ENCODE data around the gene JAML.
A peak's percentile ranks its signal among the peaks of the same experiment; 100 is the strongest.

The JAML gene

GRCh38 chr11:118224511-118225188 is at the start of gene JAML:
JAML (minus strand) TSS chr11:118225011; CDS start chr11:118214866, 10,145 bp downstream.
- DNase-seq: no peak

GRCh38 chr11:118274186-118274585 is 49.4 kb upstream of the JAML start:
- DNase-seq: no peak

- DNase-seq: no peak
Measured at GRCh38 chr11:118272001-118272400, 47.2 kb upstream of the JAML start.

GRCh38 chr11:118267486-118267885 is 42.7 kb upstream of the JAML start:
- DNase-seq: no peak

GRCh38 chr11:118265954-118266353 is 41.1 kb upstream of the JAML start:
- DNase-seq: no peak

DNA sequence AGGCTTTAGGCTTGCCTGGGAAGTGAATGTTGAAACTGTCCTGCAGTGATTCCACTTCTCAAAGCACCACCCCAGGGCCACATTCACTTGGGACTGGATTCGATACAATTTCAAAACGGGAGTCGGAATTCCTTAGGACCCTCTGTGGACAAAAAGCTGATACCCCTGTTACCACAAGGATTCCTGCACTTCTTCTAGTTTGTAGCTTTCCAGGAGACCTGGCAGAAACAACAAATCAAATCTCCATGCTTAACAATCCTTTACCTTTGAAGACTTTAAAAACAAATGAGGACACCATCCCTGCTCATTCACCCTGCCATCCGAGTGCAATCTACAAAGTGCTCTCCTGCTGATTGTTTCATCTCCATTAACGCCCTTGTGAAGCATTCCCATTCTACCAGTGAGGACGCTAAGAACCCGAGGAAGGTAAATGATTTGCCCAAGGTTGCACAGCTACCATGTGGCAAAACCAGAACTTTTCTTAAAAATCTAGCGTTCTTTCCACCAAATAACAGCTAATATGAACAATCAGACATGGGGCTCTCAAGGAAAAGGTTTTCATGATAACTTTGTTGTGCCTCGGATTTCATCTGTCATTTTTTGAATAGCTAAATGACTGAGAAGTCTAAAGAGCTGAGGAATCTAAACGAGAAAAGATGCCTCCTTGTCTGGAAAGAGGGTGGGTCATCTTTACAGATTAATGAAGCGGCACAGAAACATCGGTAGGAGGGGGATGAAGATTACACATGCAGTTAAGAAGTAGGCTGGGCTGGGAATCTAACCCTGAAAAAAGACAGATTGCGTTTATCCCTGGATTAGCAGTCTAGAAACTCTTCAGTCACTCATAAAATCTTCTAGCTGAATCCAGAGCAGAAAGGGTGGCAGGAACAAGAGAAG is 40.0 kb upstream of the JAML start:
- DNase-seq: no peak

GRCh38 chr11:118263695-118264568 is 39.1 kb upstream of the JAML start, which contains the start of gene MPZL2:
MPZL2 (minus strand) TSS chr11:118264297; CDS start chr11:118264153, 144 bp downstream.
- DNase-seq: no peak

- no peak for DNase-seq
Measured at GRCh38 chr11:118263112-118263511, 38.3 kb upstream of the JAML start.

DNA sequence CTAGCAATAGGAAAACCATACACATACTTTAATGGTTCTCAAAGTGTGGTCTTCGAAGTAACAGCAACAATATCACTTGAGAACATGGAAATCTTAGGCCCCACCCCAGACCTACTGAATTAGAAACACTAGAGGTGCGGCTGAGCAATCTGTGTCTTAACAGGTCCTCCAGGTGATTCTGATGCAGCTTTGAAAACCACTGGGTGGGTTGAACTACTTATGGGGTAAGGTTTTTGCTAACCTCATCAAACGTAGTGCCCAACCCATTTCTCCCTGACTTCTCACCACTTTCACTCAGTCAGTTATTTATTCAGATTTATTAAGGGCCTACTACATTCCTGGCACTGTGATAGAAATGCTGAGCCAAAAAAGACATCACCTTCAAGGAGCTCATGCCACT is 35.5 kb upstream of the JAML start:
- no peak for DNase-seq

DNA sequence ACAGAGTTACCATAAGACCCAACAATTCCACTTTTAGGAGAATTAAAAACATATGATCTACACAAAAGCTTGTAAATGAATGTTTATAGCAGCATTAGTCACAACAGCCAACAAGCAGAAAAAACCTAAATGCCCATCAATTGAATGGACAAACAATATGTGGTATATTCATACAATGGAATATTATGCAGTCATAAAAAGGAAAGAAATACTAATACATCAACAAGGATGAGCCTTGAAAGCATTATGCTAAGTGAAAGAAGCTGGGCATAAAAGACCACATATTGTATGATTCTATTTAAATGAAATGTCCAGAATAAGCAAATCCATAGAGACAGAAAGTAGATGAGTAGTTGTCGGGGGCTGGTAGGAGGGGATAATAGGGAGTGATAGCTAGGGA is 34.3 kb upstream of the JAML start:
- DNase-seq: no peak

DNA sequence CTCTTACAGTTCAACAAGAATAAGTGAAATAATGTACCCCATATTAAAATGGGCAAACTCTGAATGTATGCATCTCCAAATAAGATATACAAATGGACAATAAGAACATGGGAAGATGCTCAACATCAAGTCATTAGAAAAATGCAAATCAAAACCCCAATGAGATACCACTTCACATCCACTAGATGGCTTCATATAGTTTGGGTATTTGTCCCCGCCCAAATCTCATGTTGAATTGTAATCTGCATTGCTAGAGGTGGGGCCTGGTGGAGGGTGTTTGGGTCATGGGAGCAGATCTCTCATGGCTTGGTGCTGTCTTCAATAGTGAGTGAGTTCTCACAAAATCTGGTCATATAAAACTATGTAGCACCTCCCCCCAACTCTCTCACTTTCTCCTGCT is 33.6 kb upstream of the JAML start:
- no peak for DNase-seq

DNA sequence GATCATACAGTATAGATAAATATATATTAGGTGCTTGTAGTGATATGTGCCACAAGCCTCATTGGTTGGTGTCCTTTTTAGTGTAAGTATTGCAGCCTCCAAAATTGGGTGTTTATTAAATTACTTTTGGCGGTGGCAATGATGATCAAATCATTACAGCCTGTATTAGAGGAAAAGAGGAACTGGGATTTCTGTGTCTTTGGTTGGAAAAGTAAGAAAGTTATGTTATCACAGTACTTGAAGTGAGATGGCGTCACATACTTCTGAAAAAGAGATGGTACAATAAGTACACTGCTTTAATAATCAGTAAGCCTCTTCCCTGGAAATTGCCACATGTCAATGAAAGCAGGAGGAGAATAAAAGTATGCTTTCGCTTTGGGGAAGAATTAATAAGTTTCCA is 27.9 kb upstream of the JAML start:
- no peak for DNase-seq

GRCh38 chr11:118251858-118252652 is 27.2 kb upstream of the JAML start, which contains the start of gene MPZL3:
MPZL3 (minus strand) TSS chr11:118252365; CDS start chr11:118252294, 71 bp downstream.
- DNase-seq: peak; percentile 94

- no peak for DNase-seq
Measured at GRCh38 chr11:118247041-118247440, 22.2 kb upstream of the JAML start.

DNA sequence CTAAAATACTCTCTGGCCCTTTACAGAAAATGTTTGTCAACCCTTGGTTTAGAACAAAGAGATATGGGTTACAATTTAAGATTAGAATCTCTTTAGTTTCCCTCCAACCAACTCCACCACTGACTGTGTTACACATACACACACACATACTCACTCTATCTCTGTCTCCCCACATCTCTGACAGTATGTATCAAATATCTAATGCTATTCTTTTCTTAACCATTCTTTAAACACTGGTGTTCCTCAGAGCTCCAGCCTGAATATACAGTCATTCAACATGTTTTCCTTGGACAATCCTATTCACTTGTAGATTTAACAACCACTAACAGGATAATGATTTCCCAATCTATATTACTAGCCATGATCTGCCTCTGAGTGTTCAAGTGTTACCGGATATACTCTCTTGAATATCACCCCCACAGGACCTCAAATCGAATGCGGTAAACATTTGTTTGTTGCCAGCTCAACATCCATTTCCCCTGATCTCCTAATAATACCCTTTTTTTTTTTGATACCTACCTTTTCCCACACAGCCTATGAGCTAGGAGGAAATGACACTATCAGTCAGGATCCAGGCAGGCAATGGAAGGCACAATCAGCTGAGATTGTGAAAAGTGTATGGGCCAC is 21.2 kb upstream of the JAML start:
- DNase-seq: no peak

- no peak for DNase-seq
Measured at GRCh38 chr11:118243993-118244762, 19.4 kb upstream of the JAML start.

DNA sequence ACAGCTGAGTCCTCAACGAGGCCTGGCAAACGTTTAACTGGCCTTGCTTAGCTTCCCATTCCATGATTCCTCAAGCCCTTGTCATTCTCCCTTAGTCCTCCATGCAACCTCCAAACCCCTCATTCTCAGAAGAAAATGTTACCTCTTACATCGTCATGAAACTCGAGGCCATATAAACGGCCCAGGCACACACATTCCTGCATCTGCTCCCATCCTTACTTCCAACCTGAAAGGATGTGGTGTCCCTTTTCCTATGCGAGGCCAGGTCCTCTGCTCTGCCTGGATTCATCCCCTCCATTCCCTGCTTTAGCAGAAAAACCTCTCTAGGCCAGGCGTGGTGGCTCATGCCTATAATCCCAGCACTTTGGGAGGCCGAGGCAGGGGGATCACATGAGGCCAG is 18.4 kb upstream of the JAML start:
- no peak for DNase-seq

- DNase-seq: no peak
Measured at GRCh38 chr11:118241764-118242098, 16.9 kb upstream of the JAML start.

DNA sequence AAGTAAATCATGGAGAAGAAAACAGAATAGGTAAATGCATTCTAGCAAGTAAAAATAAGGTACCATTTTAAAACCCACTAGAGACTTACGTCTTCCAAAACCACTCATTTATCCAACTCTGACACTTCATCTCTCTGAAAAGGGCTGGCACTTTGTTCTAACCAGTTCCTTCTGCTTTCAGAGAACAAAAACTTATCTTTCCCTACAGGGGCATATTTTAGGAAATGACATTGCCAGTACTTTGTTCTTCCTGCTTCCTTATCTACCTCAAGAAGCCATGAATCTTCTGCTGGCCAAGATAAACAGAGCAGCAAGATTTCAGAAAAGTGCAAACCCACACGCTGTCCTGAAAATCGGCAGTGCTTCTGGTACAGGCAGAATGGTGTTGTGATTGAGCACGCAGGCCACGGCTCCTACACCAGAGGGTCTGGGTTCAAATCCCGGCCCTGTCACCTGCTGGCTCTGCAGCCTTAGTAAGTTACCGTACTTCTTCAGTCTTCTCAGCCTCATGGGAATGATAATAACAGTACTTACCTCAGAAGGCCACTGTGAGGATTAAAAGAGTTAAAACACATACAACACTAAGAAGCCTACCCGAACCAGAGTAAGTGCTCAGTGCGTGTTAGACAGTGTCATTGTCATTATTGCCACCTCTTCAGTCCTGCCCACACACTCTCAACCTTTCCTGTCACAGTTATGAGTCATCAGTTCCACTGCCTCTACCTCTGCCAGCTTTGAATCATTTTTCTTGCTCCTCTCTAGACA is 16.4 kb upstream of the JAML start:
- no peak for DNase-seq

DNA sequence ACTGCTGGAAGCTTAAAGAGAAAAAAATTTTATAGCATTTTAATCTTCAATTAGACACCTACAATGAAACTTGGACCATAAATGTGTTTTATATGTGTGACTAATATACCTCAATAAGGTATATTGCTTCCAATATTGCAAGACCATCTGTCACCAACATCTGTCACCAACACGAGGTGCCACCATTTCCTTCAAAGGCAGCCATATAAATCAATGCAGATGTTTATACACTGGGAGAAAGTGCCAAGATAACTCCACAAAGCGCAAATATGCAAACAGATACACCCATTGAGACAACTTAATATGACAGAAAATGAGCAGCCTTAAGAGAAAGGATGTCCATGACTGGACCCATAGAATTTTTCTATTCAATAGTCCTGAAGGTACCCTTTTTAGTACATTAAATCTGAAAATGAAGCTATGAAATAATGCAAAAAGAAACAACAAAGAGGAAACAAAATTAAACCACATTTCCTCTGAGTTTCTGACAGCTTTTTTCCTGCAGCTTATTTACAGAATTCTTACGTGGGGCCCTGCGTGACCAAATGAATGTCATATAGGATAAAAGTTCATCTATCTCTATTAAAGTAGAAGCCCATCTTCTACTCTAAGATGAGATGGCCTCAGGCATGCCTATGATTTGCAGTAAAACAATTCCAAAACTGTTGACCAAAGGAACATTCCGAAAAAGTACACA is 14.8 kb upstream of the JAML start:
- DNase-seq: no peak
